ENCODE results near the gene C6orf15. TPM values are rescaled to one million over a fixed set of nuclear protein-coding genes. Genes with fewer than 3 reads are reported as not detected.

Gene C6orf15
- polyA plus RNA-seq (not detected in 2 replicates), polyA minus RNA-seq (not detected in 2 replicates)

- H2AFZ ChIP-seq (ENCODE audit: low read depth, low read length): no peak within 1 kb of the TSS
- no peaks in the 10 kb centered on the region for H4K20me1 ChIP-seq (ENCODE audit: insufficient read depth)
- no peaks in the 10 kb centered on the region for H3K9me3 ChIP-seq (ENCODE audit: low read length)
- no peaks in the 10 kb centered on the region for H3K9me2 ChIP-seq (ENCODE audit: insufficient read depth, low read length)
- no peaks in the 10 kb centered on the region for H3K36me3 ChIP-seq (ENCODE audit: insufficient read depth, low read length)
- no peak within 1 kb of the TSS for H3K4me3 ChIP-seq (ENCODE audit: low read length)
- H3K9ac ChIP-seq (ENCODE audit: low read length): no peak within 1 kb of the TSS
- H3K4me2 ChIP-seq (ENCODE audit: low read length): no peak within 1 kb of the TSS
- no peaks in the 10 kb centered on the region for H3F3A ChIP-seq (ENCODE audit: insufficient read depth, low read length, poor library complexity, severe bottlenecking)
- TF ChIP-seq EP300 (conservative IDR thresholded peaks at IDR 0.05; ENCODE audit: poor library complexity, severe bottlenecking): no peak
- no peak for TF ChIP-seq SMC3 (conservative IDR thresholded peaks at IDR 0.05; ENCODE audit: poor library complexity)
- no peak for TF ChIP-seq POLR2AphosphoS5 (IDR thresholded peaks at IDR 0.05)
- no peak for TF ChIP-seq MXI1 (conservative IDR thresholded peaks at IDR 0.05; ENCODE audit: poor library complexity, severe bottlenecking)
- TF ChIP-seq RAD21 (conservative IDR thresholded peaks at IDR 0.05): no peak
- TF ChIP-seq CTCF (IDR thresholded peaks at IDR 0.05; ENCODE audit: poor library complexity, severe bottlenecking): no peak
- TF ChIP-seq TAF1 (IDR thresholded peaks at IDR 0.05; ENCODE audit: low read depth): no peak
- no peak for TF ChIP-seq EZH2 (IDR thresholded peaks at IDR 0.05; ENCODE audit: borderline replicate concordance, insufficient read depth, low read length, poor library complexity, severe bottlenecking)
- no peak for TF ChIP-seq REST (IDR thresholded peaks at IDR 0.05; ENCODE audit: borderline replicate concordance)
- no peak within 1 kb of the TSS for H3K27ac ChIP-seq (ENCODE audit: low read length)
- no peaks in the 10 kb centered on the region for H3K27me3 ChIP-seq (ENCODE audit: insufficient read depth, low read depth, low read length)
- no peaks in the 10 kb centered on the region for H3K79me2 ChIP-seq (replicated peaks; ENCODE audit: insufficient read depth, low read length)
Observed at GRCh38 chr6:31112478-31112877, at the start of gene C6orf15. Gene C6orf15 (minus strand): TSS chr6:31112575. CDS start chr6:31112555, 20 bp downstream.

- no peak for TF ChIP-seq REST (IDR thresholded peaks at IDR 0.05; ENCODE audit: borderline replicate concordance)
- no peak for TF ChIP-seq MXI1 (conservative IDR thresholded peaks at IDR 0.05; ENCODE audit: poor library complexity, severe bottlenecking)
- TF ChIP-seq POLR2AphosphoS5 (IDR thresholded peaks at IDR 0.05): no peak
- TF ChIP-seq CTCF (IDR thresholded peaks at IDR 0.05; ENCODE audit: poor library complexity, severe bottlenecking): no peak
- no peak for TF ChIP-seq EP300 (conservative IDR thresholded peaks at IDR 0.05; ENCODE audit: poor library complexity, severe bottlenecking)
- TF ChIP-seq TAF1 (IDR thresholded peaks at IDR 0.05; ENCODE audit: low read depth): no peak
- no peak for TF ChIP-seq SMC3 (conservative IDR thresholded peaks at IDR 0.05; ENCODE audit: poor library complexity)
- no peak for TF ChIP-seq EZH2 (IDR thresholded peaks at IDR 0.05; ENCODE audit: borderline replicate concordance, insufficient read depth, low read length, poor library complexity, severe bottlenecking)
- no peak for TF ChIP-seq RAD21 (conservative IDR thresholded peaks at IDR 0.05)
- no peak overlapping the region for H3K9ac ChIP-seq (ENCODE audit: low read length)
- no peaks in the 10 kb centered on the region for H3K36me3 ChIP-seq (ENCODE audit: insufficient read depth, low read length)
- H3K4me2 ChIP-seq (ENCODE audit: low read length): no peak overlapping the region
- H2AFZ ChIP-seq (ENCODE audit: low read depth, low read length): no peak overlapping the region
- no peak overlapping the region for H3K27ac ChIP-seq (ENCODE audit: low read length)
- no peaks in the 10 kb centered on the region for H3K9me2 ChIP-seq (ENCODE audit: insufficient read depth, low read length)
- no peaks in the 10 kb centered on the region for H3K79me2 ChIP-seq (replicated peaks; ENCODE audit: insufficient read depth, low read length)
- H3K4me3 ChIP-seq (ENCODE audit: low read length): no peak overlapping the region
- H3K9me3 ChIP-seq (ENCODE audit: low read length): no peaks in the 10 kb centered on the region
- no peaks in the 10 kb centered on the region for H4K20me1 ChIP-seq (ENCODE audit: insufficient read depth)
- H3K27me3 ChIP-seq (ENCODE audit: insufficient read depth, low read depth, low read length): peaks cover 6% of the 10 kb centered on the region
- H3F3A ChIP-seq (ENCODE audit: insufficient read depth, low read length, poor library complexity, severe bottlenecking): no peaks in the 10 kb centered on the region
Observed at GRCh38 chr6:31161216-31162126, 49.1 kb upstream of the C6orf15 start.
